SK-N-MC (cell line): ENCODE results near the gene KDM1A.

Experiments used
- DNase-seq: peaks from one replicate; pipeline ENCODE4 v3.0.0-alpha.2; 2011; ENCODE audit warnings: low read depth, low spot score
- H3K27ac ChIP-seq: fragments of 200-600 bp; sonication (generic); 2 replicates; pipeline ENCODE4 v1.5.1; 2016; ENCODE audit warnings: mixed run types
- H3K36me3 ChIP-seq: fragments of 200-600 bp; sonication (generic); 2 replicates; pipeline ENCODE4 v1.6.1; 2017; ENCODE audit warnings: antibody characterized with exemption, low read length, mixed read lengths; ENCODE audit not compliant: insufficient read depth
- H3K4me3 ChIP-seq: fragments of 200-600 bp; sonication (generic); 2 replicates; pipeline ENCODE4 v1.5.1; 2016
- H3K9ac ChIP-seq: fragments of 200-600 bp; sonication (generic); 2 replicates; pipeline ENCODE4 v1.8.0; 2017; ENCODE audit warnings: mixed run types, mixed read lengths; ENCODE audit not compliant: insufficient read length
- H3K9me3 ChIP-seq: fragments of 200-600 bp; sonication (generic); 2 replicates; pipeline ENCODE4 v1.6.1; 2017; ENCODE audit warnings: low read depth, mild to moderate bottlenecking, antibody characterized with exemption, low read length, moderate library complexity, mixed read lengths
- EZH2 ChIP-seq: fragments of 200-600 bp; sonication (generic); IDR thresholded peaks from one replicate; pipeline ENCODE4 v1.6.1; 2017; ENCODE audit warnings: antibody characterized with exemption
- FOXP2 ChIP-seq: optimal IDR thresholded peaks from 2 replicates; pipeline ENCODE3; 2011; ENCODE audit warnings: mild to moderate bottlenecking, moderate library complexity; ENCODE audit not compliant: insufficient read depth; ENCODE audit errors: extremely low read length, control extremely low read depth
- POLR2AphosphoS5 ChIP-seq: IDR thresholded peaks from 2 replicates; pipeline ENCODE4 v1.6.1; 2012; ENCODE audit warnings: mild to moderate bottlenecking, low read depth, low read length, borderline replicate concordance

KDM1A gene

GRCh38 chr1:23023174-23023845 lies 4.0 kb downstream of the KDM1A start:
- Histone ChIP-seq H3K27ac (no peak overlapping the region), H3K9ac (no peak overlapping the region), H3K4me3 (no peak overlapping the region), H3K36me3 (peaks cover 38% of the 10 kb centered on the region), H3K9me3 (no peaks in the 10 kb centered on the region; the same call in 1 of the 2 replicates)
- TF ChIP-seq POLR2AphosphoS5 (no peak), EZH2 (no peak), FOXP2 (no peak)
- no peak for DNase-seq

- H3K9me3 ChIP-seq, result no peaks in the 10 kb centered on the region; the same call in 1 of the 2 replicates
- no peak for DNase-seq
- H3K9ac ChIP-seq, result no peak overlapping the region
- H3K36me3 ChIP-seq, result peaks cover 49% of the 10 kb centered on the region
- no peak overlapping the region for H3K27ac ChIP-seq
- TF ChIP-seq FOXP2 (no peak), EZH2 (no peak), POLR2AphosphoS5 (no peak)
- H3K4me3 ChIP-seq, result no peak overlapping the region
Observed at GRCh38 chr1:23026568-23026967, 7.3 kb downstream of the KDM1A start.

GRCh38 chr1:23027352-23027907 lies 8.2 kb downstream of the KDM1A start:
- H3K4me3 ChIP-seq, result no peak overlapping the region
- TF ChIP-seq FOXP2, result no peak

GRCh38 chr1:23029337-23029736 lies 10.1 kb downstream of the KDM1A start:
- H3K4me3 ChIP-seq, result no peak overlapping the region
- TF ChIP-seq EZH2 (no peak), FOXP2 (no peak), POLR2AphosphoS5 (no peak)
- no peak for DNase-seq
- no peak overlapping the region for H3K9ac ChIP-seq
- H3K36me3 ChIP-seq, result peaks cover 39% of the 10 kb centered on the region
- H3K9me3 ChIP-seq, result no peaks in the 10 kb centered on the region
- no peak overlapping the region for H3K27ac ChIP-seq

More at GRCh38 chr1:23027352-23027907, 8.2 kb downstream of the KDM1A start:
- no peaks in the 10 kb centered on the region; the same call in 1 of the 2 replicates for H3K9me3 ChIP-seq
- no peak overlapping the region for H3K27ac ChIP-seq
- H3K9ac ChIP-seq, result no peak overlapping the region
- H3K36me3 ChIP-seq, result peaks cover 51% of the 10 kb centered on the region
- DNase-seq, result no peak

- Histone ChIP-seq H3K27ac (peak overlapping the region; percentile 34; the same call in 1 of the 2 replicates), H3K9ac (no peak overlapping the region), H3K4me3 (no peak overlapping the region), H3K9me3 (no peaks in the 10 kb centered on the region), H3K36me3 (peaks cover 35% of the 10 kb centered on the region)
- no peak for DNase-seq
- TF ChIP-seq POLR2AphosphoS5, result no peak
- no peak for TF ChIP-seq FOXP2
- no peak for TF ChIP-seq EZH2
Observed at GRCh38 chr1:23035823-23036452, 16.7 kb downstream of the KDM1A start.

GRCh38 chr1:23037081-23037740 lies 17.9 kb downstream of the KDM1A start:
- Histone ChIP-seq H3K4me3 (no peak overlapping the region), H3K9me3 (no peaks in the 10 kb centered on the region), H3K9ac (no peak overlapping the region), H3K27ac (no peak overlapping the region; the same call in 1 of the 2 replicates), H3K36me3 (peaks cover 24% of the 10 kb centered on the region)
- TF ChIP-seq FOXP2, result no peak
- no peak for TF ChIP-seq EZH2
- TF ChIP-seq POLR2AphosphoS5, result no peak
- DNase-seq, result no peak

- TF ChIP-seq POLR2AphosphoS5, result no peak
- no peak for TF ChIP-seq FOXP2
- TF ChIP-seq EZH2, result no peak
- DNase-seq, result no peak
- Histone ChIP-seq H3K36me3 (peaks cover 23% of the 10 kb centered on the region), H3K9me3 (no peaks in the 10 kb centered on the region), H3K4me3 (no peak overlapping the region), H3K27ac (no peak overlapping the region; the same call in 1 of the 2 replicates), H3K9ac (no peak overlapping the region)
Observed at GRCh38 chr1:23039308-23039826, 20.1 kb downstream of the KDM1A start.

- Histone ChIP-seq H3K27ac (no peak overlapping the region), H3K9ac (no peak overlapping the region), H3K4me3 (no peak overlapping the region), H3K9me3 (no peaks in the 10 kb centered on the region), H3K36me3 (peaks cover 31% of the 10 kb centered on the region)
- no peak for DNase-seq
- TF ChIP-seq EZH2 (no peak), FOXP2 (no peak), POLR2AphosphoS5 (no peak)
Observed at GRCh38 chr1:23040509-23040908, 21.2 kb downstream of the KDM1A start.

GRCh38 chr1:23044035-23044434 lies 24.8 kb downstream of the KDM1A start:
- Histone ChIP-seq H3K4me3 (no peak overlapping the region), H3K27ac (no peak overlapping the region), H3K9ac (no peak overlapping the region), H3K9me3 (no peaks in the 10 kb centered on the region), H3K36me3 (peaks cover 42% of the 10 kb centered on the region)
- TF ChIP-seq POLR2AphosphoS5 (no peak), EZH2 (no peak), FOXP2 (no peak)
- no peak for DNase-seq
